ENCODE data around the gene C1R. TPM values are rescaled to one million over a fixed set of nuclear protein-coding genes. Genes with fewer than 3 reads are reported as not detected.

C1R gene
- total RNA-seq, 1 donor from 2014 or later = 41.5 TPM

- H3K4me3 Mint-ChIP-seq = no peak overlapping the region
- H3K27me3 Mint-ChIP-seq (ENCODE audit: low read depth) = no peaks in the 10 kb centered on the region
- H3K4me1 Mint-ChIP-seq = no peaks in the 10 kb centered on the region
- no peak overlapping the region for H3K27ac Mint-ChIP-seq
- DNase-seq (ENCODE audit: low spot score in 2 of 2, unreplicated experiment in 2 of 2) = no peak
- H3K36me3 Mint-ChIP-seq = no peaks in the 10 kb centered on the region
- TF ChIP-seq, protein P1, sequence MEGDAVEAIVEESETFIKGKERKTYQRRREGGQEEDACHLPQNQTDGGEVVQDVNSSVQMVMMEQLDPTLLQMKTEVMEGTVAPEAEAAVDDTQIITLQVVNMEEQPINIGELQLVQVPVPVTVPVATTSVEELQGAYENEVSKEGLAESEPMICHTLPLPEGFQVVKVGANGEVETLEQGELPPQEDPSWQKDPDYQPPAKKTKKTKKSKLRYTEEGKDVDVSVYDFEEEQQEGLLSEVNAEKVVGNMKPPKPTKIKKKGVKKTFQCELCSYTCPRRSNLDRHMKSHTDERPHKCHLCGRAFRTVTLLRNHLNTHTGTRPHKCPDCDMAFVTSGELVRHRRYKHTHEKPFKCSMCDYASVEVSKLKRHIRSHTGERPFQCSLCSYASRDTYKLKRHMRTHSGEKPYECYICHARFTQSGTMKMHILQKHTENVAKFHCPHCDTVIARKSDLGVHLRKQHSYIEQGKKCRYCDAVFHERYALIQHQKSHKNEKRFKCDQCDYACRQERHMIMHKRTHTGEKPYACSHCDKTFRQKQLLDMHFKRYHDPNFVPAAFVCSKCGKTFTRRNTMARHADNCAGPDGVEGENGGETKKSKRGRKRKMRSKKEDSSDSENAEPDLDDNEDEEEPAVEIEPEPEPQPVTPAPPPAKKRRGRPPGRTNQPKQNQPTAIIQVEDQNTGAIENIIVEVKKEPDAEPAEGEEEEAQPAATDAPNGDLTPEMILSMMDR (IDR thresholded peaks at IDR 0.05; ENCODE audit: unreplicated experiment) = no peak
- no peaks in the 10 kb centered on the region for H3K9me3 Mint-ChIP-seq
Observed at GRCh38 chr12:7122811-7123769, 30.8 kb upstream of the C1R start.

DNA sequence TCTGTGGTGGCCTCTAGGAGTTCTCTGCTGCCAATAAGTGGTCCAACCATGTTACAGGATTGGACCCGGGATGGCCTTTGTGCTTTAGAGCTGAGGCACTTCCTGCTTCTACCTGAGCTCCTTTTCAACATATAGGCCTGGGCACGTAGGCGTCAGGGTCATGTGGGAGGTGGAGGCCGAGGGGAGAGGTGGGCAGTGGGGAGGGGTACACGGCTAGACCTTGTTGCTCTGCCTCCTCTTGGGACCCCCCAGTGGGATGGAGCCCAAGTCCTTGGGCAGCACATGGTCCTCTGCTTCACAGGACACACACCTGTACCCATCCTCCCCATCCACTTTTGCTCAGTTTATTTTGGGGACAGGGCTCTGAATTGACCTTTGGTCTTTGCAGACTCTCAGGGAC, 29.1 kb upstream of the C1R start:
- no peaks in the 10 kb centered on the region for H3K4me1 Mint-ChIP-seq
- no peaks in the 10 kb centered on the region for H3K27me3 Mint-ChIP-seq (ENCODE audit: low read depth)
- no peak overlapping the region for H3K4me3 Mint-ChIP-seq
- DNase-seq (ENCODE audit: low spot score in 2 of 2, unreplicated experiment in 2 of 2) = no peak
- no peaks in the 10 kb centered on the region for H3K9me3 Mint-ChIP-seq
- peaks cover 2% of the 10 kb centered on the region for H3K36me3 Mint-ChIP-seq
- no peak overlapping the region for H3K27ac Mint-ChIP-seq
- TF ChIP-seq, protein P1 (IDR thresholded peaks at IDR 0.05; ENCODE audit: unreplicated experiment) = no peak

- H3K4me3 Mint-ChIP-seq = no peak overlapping the region
- TF ChIP-seq, protein P1 (IDR thresholded peaks at IDR 0.05; ENCODE audit: unreplicated experiment) = no peak
- no peaks in the 10 kb centered on the region for H3K27me3 Mint-ChIP-seq (ENCODE audit: low read depth)
- H3K27ac Mint-ChIP-seq = no peak overlapping the region
- no peak for DNase-seq (ENCODE audit: low spot score in 2 of 2, unreplicated experiment in 2 of 2)
- peaks cover 9% of the 10 kb centered on the region for H3K36me3 Mint-ChIP-seq
- H3K9me3 Mint-ChIP-seq = no peaks in the 10 kb centered on the region
- no peaks in the 10 kb centered on the region for H3K4me1 Mint-ChIP-seq
Observed at GRCh38 chr12:7120166-7120565, 27.9 kb upstream of the C1R start.

DNA sequence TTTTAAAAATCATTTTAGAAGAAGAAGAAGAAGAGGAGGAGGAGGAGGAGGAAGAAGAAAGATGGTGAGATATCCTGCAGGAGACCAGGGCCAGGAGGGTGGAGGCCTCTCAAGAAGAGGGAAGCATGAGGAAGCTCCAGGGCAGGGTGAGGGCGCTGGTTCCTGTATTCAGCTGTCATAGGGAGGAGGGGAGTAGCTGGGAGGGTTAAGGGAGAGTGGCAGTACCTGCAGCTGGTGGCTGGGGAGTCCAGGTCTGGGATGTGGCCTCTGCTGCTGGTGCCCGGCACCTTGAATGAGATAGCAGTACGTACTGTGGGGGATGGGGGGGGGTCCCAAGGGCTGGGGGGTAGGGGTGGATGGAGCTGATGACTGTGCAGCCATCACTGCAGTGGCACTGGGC, 26.6 kb upstream of the C1R start:
- H3K27me3 Mint-ChIP-seq (ENCODE audit: low read depth) = no peaks in the 10 kb centered on the region
- TF ChIP-seq, protein P1 (IDR thresholded peaks at IDR 0.05; ENCODE audit: unreplicated experiment) = no peak
- no peaks in the 10 kb centered on the region for H3K9me3 Mint-ChIP-seq
- peaks cover 14% of the 10 kb centered on the region for H3K36me3 Mint-ChIP-seq
- no peak overlapping the region for H3K4me3 Mint-ChIP-seq
- H3K4me1 Mint-ChIP-seq = no peaks in the 10 kb centered on the region
- DNase-seq (ENCODE audit: low spot score in 2 of 2, unreplicated experiment in 2 of 2) = no peak
- H3K27ac Mint-ChIP-seq = no peak overlapping the region

GRCh38 chr12:7117670-7118069, 25.4 kb upstream of the C1R start:
- DNase-seq (ENCODE audit: low spot score in 2 of 2, unreplicated experiment in 2 of 2) = no peak
- H3K4me1 Mint-ChIP-seq = peaks cover 5% of the 10 kb centered on the region
- no peak overlapping the region for H3K4me3 Mint-ChIP-seq
- no peaks in the 10 kb centered on the region for H3K9me3 Mint-ChIP-seq
- peaks cover 14% of the 10 kb centered on the region for H3K36me3 Mint-ChIP-seq
- no peaks in the 10 kb centered on the region for H3K27me3 Mint-ChIP-seq (ENCODE audit: low read depth)
- H3K27ac Mint-ChIP-seq = no peak overlapping the region
- TF ChIP-seq, protein P1 (IDR thresholded peaks at IDR 0.05; ENCODE audit: unreplicated experiment) = no peak
